HG03064 (cell line): ENCODE measurements around the gene CYLD.

ENCODE experiments used
- ATAC-seq: cut with Tn5 transposase; IDR thresholded peaks from one replicate; pipeline ENCODE4 v1.9.1; 2021; ENCODE audit warnings: low read depth; ENCODE audit not compliant: unreplicated experiment

CYLD gene

GRCh38 chr16:50741781-50742575 is at the start of gene CYLD:
TSS of gene CYLD (plus strand) at chr16:50742086. CDS start at chr16:50749699, 7,613 bp downstream.
- peak; percentile 87 for ATAC-seq

- ATAC-seq, result no peak
These were observed 49.3 kb upstream of the CYLD start for GRCh38 chr16:50692644-50692998.

GRCh38 chr16:50692999-50693781 is 48.7 kb upstream of the CYLD start, which contains the start of gene NOD2:
TSS of gene NOD2 (plus strand) at chr16:50693606. CDS start at chr16:50699496, 5,890 bp downstream.
- ATAC-seq, result no peak

DNA sequence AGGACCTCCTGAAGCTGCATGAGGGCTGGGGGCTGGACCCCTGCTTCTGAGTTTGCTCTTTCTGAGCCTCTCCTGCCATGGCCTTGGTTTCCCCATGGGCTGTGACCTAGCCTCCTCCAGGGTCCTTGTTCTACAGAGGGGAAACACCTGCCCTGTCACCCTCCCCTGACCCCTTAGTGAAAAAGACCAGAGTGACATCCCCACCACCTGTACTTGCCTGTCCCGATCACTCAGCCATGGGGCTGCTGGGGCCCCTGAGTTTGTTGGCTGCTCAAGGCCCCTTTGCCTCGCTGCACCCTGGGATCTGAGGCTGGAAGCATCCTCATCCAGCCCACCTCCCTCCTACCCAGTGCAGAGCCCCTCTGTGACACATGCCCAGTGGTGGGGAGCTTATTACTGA is 47.7 kb upstream of the CYLD start:
- ATAC-seq, result no peak

DNA sequence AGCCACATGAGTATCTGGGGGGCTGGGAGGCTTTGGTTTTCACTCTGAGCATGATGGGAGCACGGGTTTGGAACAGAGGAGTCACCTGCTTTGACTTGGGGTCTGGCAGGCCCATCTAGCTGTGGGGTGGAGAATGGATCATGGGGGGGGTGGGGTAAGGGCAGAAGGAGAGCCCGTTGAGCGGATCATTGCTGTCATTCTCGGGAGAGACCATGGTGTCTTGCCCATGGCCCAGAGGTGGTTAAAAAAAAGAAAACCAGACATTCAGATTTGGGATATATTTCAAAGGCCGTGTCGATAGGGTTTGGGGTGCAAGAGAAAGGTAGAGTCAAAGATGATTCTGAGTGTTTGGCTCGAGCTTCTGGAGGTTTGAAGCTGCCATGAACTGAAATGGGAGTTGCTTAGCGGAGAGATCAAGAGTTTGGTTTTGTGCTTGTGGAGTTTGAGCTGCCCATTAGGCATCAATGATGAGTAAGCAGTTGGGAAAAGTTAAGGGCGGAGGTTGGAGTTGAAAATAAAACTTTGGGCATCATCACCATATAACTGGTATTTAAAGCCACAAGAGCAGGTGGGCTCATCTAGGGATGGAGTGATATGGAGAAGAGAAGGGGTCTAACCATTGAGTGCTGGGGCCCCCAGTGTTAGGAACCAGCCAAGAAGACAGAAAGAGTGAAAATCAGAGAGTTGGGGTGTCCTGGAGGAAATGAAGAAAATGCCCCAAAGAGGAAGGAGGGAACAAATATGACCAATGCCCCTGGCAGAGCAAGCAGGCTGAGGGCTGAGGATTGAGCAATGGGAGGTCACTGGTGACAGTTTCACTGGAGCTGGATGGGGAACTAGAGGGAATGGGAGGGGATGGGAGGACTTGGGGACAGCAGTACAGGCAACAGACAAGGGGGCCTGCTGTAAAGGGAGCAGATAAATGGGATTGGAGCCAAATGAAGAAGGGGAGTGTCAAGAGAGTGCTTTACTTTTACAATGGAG is 46.6 kb upstream of the CYLD start:
- no peak for ATAC-seq

DNA sequence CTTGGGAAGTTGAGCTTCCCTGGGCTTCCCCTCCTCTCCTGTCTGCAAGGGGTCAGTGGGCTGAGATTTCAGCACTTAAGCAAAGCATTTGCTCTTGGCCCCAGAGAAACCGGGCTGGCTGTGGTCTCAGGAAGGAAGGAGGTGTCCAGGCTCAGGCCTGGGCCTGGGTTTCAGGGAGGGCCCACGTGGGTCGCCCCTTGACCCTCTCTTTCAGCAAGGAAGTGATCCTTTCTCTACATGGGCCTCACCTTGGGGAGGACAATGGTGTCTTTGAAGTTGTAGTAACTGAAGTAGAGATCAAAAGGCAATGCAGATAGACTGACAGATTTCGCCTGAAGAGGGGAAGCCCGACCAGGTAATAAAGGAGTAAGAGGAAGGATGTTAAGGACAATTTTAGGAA is 45.8 kb upstream of the CYLD start:
- peak; percentile 25 for ATAC-seq

- ATAC-seq, result peak; percentile 43
These were observed 45.1 kb upstream of the CYLD start for GRCh38 chr16:50696575-50697420.

DNA sequence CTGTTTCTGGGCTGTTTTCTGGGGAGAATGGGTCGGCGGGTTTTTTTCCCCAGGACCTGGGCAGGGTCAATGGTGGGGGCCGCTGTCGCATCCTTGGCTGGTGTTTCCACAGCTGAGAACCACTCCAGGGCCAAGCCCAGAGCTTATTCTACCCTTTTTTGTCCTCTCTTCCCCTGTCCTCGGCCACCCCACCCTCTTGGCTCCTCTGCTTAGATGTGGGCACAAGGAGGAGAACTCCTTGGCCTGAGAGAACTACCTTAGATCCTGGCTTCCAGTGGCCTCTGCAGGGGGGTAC is 44.5 kb upstream of the CYLD start:
- ATAC-seq, result no peak

GRCh38 chr16:50697881-50698767 is 43.8 kb upstream of the CYLD start:
- ATAC-seq, result peak; percentile 40

- ATAC-seq, result no peak
These were observed 42.3 kb upstream of the CYLD start for GRCh38 chr16:50699326-50700159.

- ATAC-seq, result no peak
These were observed 39.2 kb upstream of the CYLD start for GRCh38 chr16:50702725-50703124.

GRCh38 chr16:50704245-50704644 is 37.6 kb upstream of the CYLD start:
- ATAC-seq, result no peak

GRCh38 chr16:50705436-50706110 is 36.3 kb upstream of the CYLD start:
- ATAC-seq, result no peak

GRCh38 chr16:50706250-50706649 is 35.6 kb upstream of the CYLD start:
- no peak for ATAC-seq

- ATAC-seq, result no peak
These were observed 33.4 kb upstream of the CYLD start for GRCh38 chr16:50708373-50709060.

- ATAC-seq, result no peak
These were observed 32.7 kb upstream of the CYLD start for GRCh38 chr16:50709061-50709684.

- no peak for ATAC-seq
These were observed 31.9 kb upstream of the CYLD start for GRCh38 chr16:50709980-50710379.
